ENCODE data around the gene LRRC4B.

LRRC4B gene

GRCh38 chr19:50573741-50574461, 5.7 kb upstream of the LRRC4B start:
- no peak for DNase-seq (ENCODE audit: low read depth in 3 of 3)

- no peak for DNase-seq (ENCODE audit: low read depth in 3 of 3)
Measured at GRCh38 chr19:50570997-50571396, 2.8 kb upstream of the LRRC4B start.

GRCh38 chr19:50569938-50570540, 1.8 kb upstream of the LRRC4B start:
- DNase-seq (ENCODE audit: low read depth in 3 of 3), result no peak

- no peak for DNase-seq (ENCODE audit: low read depth in 3 of 3)
Measured at GRCh38 chr19:50568728-50569698, 778 bp upstream of the LRRC4B start.

GRCh38 chr19:50567052-50567841, 988 bp downstream of the LRRC4B start:
- DNase-seq (ENCODE audit: low read depth in 3 of 3), result no peak

- peak; percentile 5 to 21 (median 18) for DNase-seq (ENCODE audit: low read depth in 3 of 3)
Measured at GRCh38 chr19:50565984-50566903, 2.0 kb downstream of the LRRC4B start.

- DNase-seq (ENCODE audit: low read depth in 3 of 3), result no peak
Measured at GRCh38 chr19:50564229-50565105, 3.8 kb downstream of the LRRC4B start.

GRCh38 chr19:50563597-50563996, 4.6 kb downstream of the LRRC4B start:
- no peak for DNase-seq (ENCODE audit: low read depth in 3 of 3)

GRCh38 chr19:50562996-50563395, 5.2 kb downstream of the LRRC4B start:
- no peak for DNase-seq (ENCODE audit: low read depth in 3 of 3)

GRCh38 chr19:50562329-50562728, 5.9 kb downstream of the LRRC4B start:
- no peak for DNase-seq (ENCODE audit: low read depth in 3 of 3)

GRCh38 chr19:50559636-50560035, 8.6 kb downstream of the LRRC4B start:
- DNase-seq (ENCODE audit: low read depth in 3 of 3), result no peak

- DNase-seq (ENCODE audit: low read depth in 3 of 3), result no peak
Measured at GRCh38 chr19:50558449-50558848, 9.8 kb downstream of the LRRC4B start.

GRCh38 chr19:50558039-50558438, 10.2 kb downstream of the LRRC4B start:
- DNase-seq (ENCODE audit: low read depth in 3 of 3), result no peak

- no peak for DNase-seq (ENCODE audit: low read depth in 3 of 3)
Measured at GRCh38 chr19:50557009-50557613, 11.1 kb downstream of the LRRC4B start.

- DNase-seq (ENCODE audit: low read depth in 3 of 3), result peak; percentile 50 to 58 (median 54)
Measured at GRCh38 chr19:50556282-50557008, 11.8 kb downstream of the LRRC4B start.

GRCh38 chr19:50555450-50556281, 12.6 kb downstream of the LRRC4B start:
- DNase-seq (ENCODE audit: low read depth in 3 of 3), result no peak

GRCh38 chr19:50555033-50555432, 13.2 kb downstream of the LRRC4B start:
- DNase-seq (ENCODE audit: low read depth in 3 of 3), result no peak

All from stimulated activated CD4-positive, alpha-beta T cell treated with anti-CD3 and anti-CD28 coated beads, TNF-alpha, amount 100 ng/mL, for 4 hours (primary cell).